ENCODE results near the gene ACOT13. TPM values are rescaled to one million over a fixed set of nuclear protein-coding genes. Genes with fewer than 3 reads are reported as not detected.
"Not testable (repeated sequence)": the region's sequence is repeated elsewhere in the genome, so short reads cannot be mapped to it uniquely, and the experiment has no call there.

ACOT13 gene
- total and polyA plus RNA-seq, 2 of the 4 experiments (the other 2 are of a cell fraction) = 3.6 to 25.7 TPM

- H2BK15ac ChIP-seq (ENCODE audit: low read depth, low read length); dilution Hi-C loops (cut with HindIII; ENCODE audit: low sequenced_read_pairs, unreplicated experiment); POLR2A ChIA-PET (ENCODE audit: unreplicated experiment); H3K4me1 ChIP-seq (ENCODE audit: control insufficient read depth, insufficient read depth, low read length); H3K9ac ChIP-seq (ENCODE audit: low read depth, low read length); H4K5ac ChIP-seq (ENCODE audit: low read depth, low read length); H2BK5ac ChIP-seq (ENCODE audit: low read depth, low read length, poor library complexity, severe bottlenecking); H3K14ac ChIP-seq (replicated peaks; ENCODE audit: low read depth, low read length); H2AK5ac ChIP-seq (ENCODE audit: low read depth, low read length); H2BK20ac ChIP-seq (ENCODE audit: low read depth, low read length); H3K23ac ChIP-seq (ENCODE audit: low read depth, low read length); H3K9me1 ChIP-seq (ENCODE audit: insufficient read depth, low read length); BruUV-seq (replicated peaks); H2AFZ ChIP-seq (replicated peaks; ENCODE audit: low read length, poor library complexity); H2AK9ac ChIP-seq (replicated peaks; ENCODE audit: low read depth, low read length, poor library complexity); H3K4me3 ChIP-seq (ENCODE audit: insufficient read depth, low read depth, low read length); H2BK120ac ChIP-seq (ENCODE audit: low read depth, low read length); H4K8ac ChIP-seq (ENCODE audit: low read depth in 2 of 2, low read length in 2 of 2); H3K9me3 ChIP-seq (ENCODE audit: control insufficient read depth, insufficient read depth, low read length); H3K4ac ChIP-seq (ENCODE audit: low read depth, low read length); H3K27me3 ChIP-seq (ENCODE audit: control insufficient read depth, insufficient read depth, low read length); H3K4me2 ChIP-seq (ENCODE audit: low read depth, low read length); H3K36me3 ChIP-seq (ENCODE audit: control insufficient read depth, insufficient read depth, low read length); H3K18ac ChIP-seq (ENCODE audit: low read depth, low read length); H4K20me1 ChIP-seq (ENCODE audit: insufficient read depth, low read length); H3K56ac ChIP-seq (ENCODE audit: extremely low read depth, insufficient read depth, low read length); H3K27ac ChIP-seq (ENCODE audit: insufficient read depth, low read length); H3K79me1 ChIP-seq (ENCODE audit: low read depth in 1 of 2, low read length in 2 of 2); H4K91ac ChIP-seq (ENCODE audit: insufficient read depth, low read depth, low read length): not testable (repeated sequence)
- in situ Hi-C loops (cut with MboI; ENCODE audit: low sequenced_read_pairs) = loop anchor here (5.0 to 10.0 kb wide), 2 partner anchors 113 to 261 kb away; no protein-coding TSS in a partner anchor
- 59% methylated on average over 5 of the region's 8 CpGs; no CpG with 5 or more reads in 1 of the 2 experiments for WGBS, 2 experiments (ENCODE audit: extremely low coverage in 2 of 2, insufficient read length in 1 of 2)
- intact Hi-C loops (cut with micrococcal nuclease) = loop anchor here (1.0 to 10.0 kb wide), 4 partner anchors 114 to 411 kb away; no protein-coding TSS in a partner anchor
- DNase-seq (peak; percentile 31), ATAC-seq (ENCODE audit: low read depth) (peak; percentile 78)
- CTCF ChIA-PET = interaction anchor here (1.4 kb wide), 1 partner anchor 115 kb away, joined by 4 read pairs; no protein-coding TSS in a partner anchor
- TF ChIP-seq RAD21 (IDR thresholded peaks at IDR 0.05; ENCODE audit: low read length) (peak; percentile 58), CTCF (conservative IDR thresholded peaks at IDR 0.05; ENCODE audit: low read depth, low read length) (peak; percentile 49), SMC3 (IDR thresholded peaks at IDR 0.05; ENCODE audit: low read depth, low read length) (peak; percentile 42; the same call in 1 of the 2 replicates)
Measured at GRCh38 chr6:24695635-24696034, 28.8 kb downstream of the ACOT13 start.
